ENCODE data around the gene EPG5.

The EPG5 gene

GRCh38 chr18:45958730-45959129 is 8.4 kb downstream of the EPG5 start:
- TF ChIP-seq CTCF (IDR thresholded peaks at IDR 0.05) (no peak), ZFX (IDR thresholded peaks at IDR 0.05; ENCODE audit: borderline replicate concordance) (no peak)
- no peak overlapping the region for H3K27ac ChIP-seq

- TF ChIP-seq CTCF (IDR thresholded peaks at IDR 0.05) (no peak), ZFX (IDR thresholded peaks at IDR 0.05; ENCODE audit: borderline replicate concordance) (no peak)
- no peak overlapping the region for H3K27ac ChIP-seq
Observed at GRCh38 chr18:45958027-45958426, 9.1 kb downstream of the EPG5 start.

- TF ChIP-seq ZFX (IDR thresholded peaks at IDR 0.05; ENCODE audit: borderline replicate concordance) (no peak), CTCF (IDR thresholded peaks at IDR 0.05) (no peak)
- H3K27ac ChIP-seq, result no peak overlapping the region
Observed at GRCh38 chr18:45957100-45957499, 10.0 kb downstream of the EPG5 start.

- TF ChIP-seq CTCF (IDR thresholded peaks at IDR 0.05) (no peak), ZFX (IDR thresholded peaks at IDR 0.05; ENCODE audit: borderline replicate concordance) (no peak)
- H3K27ac ChIP-seq, result no peak overlapping the region
Observed at GRCh38 chr18:45954070-45954934, 12.8 kb downstream of the EPG5 start.

GRCh38 chr18:45951016-45951714 is 16.0 kb downstream of the EPG5 start:
- no peak overlapping the region for H3K27ac ChIP-seq

GRCh38 chr18:45945669-45946068 is 21.5 kb downstream of the EPG5 start:
- TF ChIP-seq ZFX (IDR thresholded peaks at IDR 0.05; ENCODE audit: borderline replicate concordance) (no peak), CTCF (IDR thresholded peaks at IDR 0.05) (no peak)
- no peak overlapping the region for H3K27ac ChIP-seq

More at GRCh38 chr18:45951016-45951714, 16.0 kb downstream of the EPG5 start:
- TF ChIP-seq CTCF (IDR thresholded peaks at IDR 0.05) (no peak), ZFX (IDR thresholded peaks at IDR 0.05; ENCODE audit: borderline replicate concordance) (no peak)

- TF ChIP-seq CTCF (IDR thresholded peaks at IDR 0.05), result no peak
- TF ChIP-seq ZFX (IDR thresholded peaks at IDR 0.05; ENCODE audit: borderline replicate concordance), result no peak
- H3K27ac ChIP-seq, result no peak overlapping the region
Observed at GRCh38 chr18:45940724-45941123, 26.4 kb downstream of the EPG5 start.
